Trophoblast cell (in vitro differentiated cells and primary cell): ENCODE data around the gene PDE10A.
"Not testable (repeated sequence)": the region's sequence is repeated elsewhere in the genome, so short reads cannot be mapped to it uniquely, and the experiment has no call there.

Experiments
- DNase-seq, 2 donors: peaks; one replicate each; pipeline ENCODE4 v3.0.0-alpha.2; 2016
- H2AFZ ChIP-seq: 2 replicates; pipeline ENCODE4 v1.6.1; 2013; ENCODE audit warnings: low read length, moderate library complexity, mild to moderate bottlenecking; ENCODE audit not compliant: insufficient read depth, poor library complexity
- H2AK5ac ChIP-seq: 2 replicates; pipeline ENCODE4 v1.6.1; 2013; ENCODE audit warnings: mild to moderate bottlenecking, low read length
- H2BK120ac ChIP-seq: 2 replicates; pipeline ENCODE4 v1.6.1; 2013; ENCODE audit warnings: low read length, mild to moderate bottlenecking, moderate library complexity; ENCODE audit not compliant: insufficient read depth, poor library complexity
- H2BK12ac ChIP-seq: 2 replicates; pipeline ENCODE4 v1.6.1; 2013; ENCODE audit warnings: mild to moderate bottlenecking, low read length, moderate library complexity
- H2BK5ac ChIP-seq: 2 replicates; pipeline ENCODE4 v1.6.1; 2013; ENCODE audit warnings: low read length, low read depth, moderate library complexity, mild to moderate bottlenecking; ENCODE audit not compliant: poor library complexity
- H3K14ac ChIP-seq: 2 replicates; pipeline ENCODE4 v1.6.1; 2013; ENCODE audit warnings: mild to moderate bottlenecking, low read length
- H3K18ac ChIP-seq: 2 replicates; pipeline ENCODE4 v1.6.1; 2013; ENCODE audit warnings: mild to moderate bottlenecking, low read length
- H3K23ac ChIP-seq: 2 replicates; pipeline ENCODE4 v1.6.1; 2013; ENCODE audit warnings: low read length
- H3K27ac ChIP-seq: 2 replicates; pipeline ENCODE4 v1.5.1; 2013; ENCODE audit warnings: low read depth, mild to moderate bottlenecking, inconsistent platforms, low read length, moderate library complexity
- H3K27me3 ChIP-seq: 2 replicates; pipeline ENCODE4 v1.6.1; 2013; ENCODE audit warnings: inconsistent platforms, mild to moderate bottlenecking, low read length, moderate library complexity; ENCODE audit not compliant: insufficient read depth
- H3K36me3 ChIP-seq, 2 experiments: 1 replicate in 1 of 2; 2 replicates in 1 of 2; pipeline ENCODE4 v1.6.1; 2013; ENCODE audit warnings: low read length in 2 of 2, mild to moderate bottlenecking in 2 of 2, moderate library complexity in 1 of 2; ENCODE audit not compliant: insufficient read depth in 2 of 2, control insufficient read depth in 1 of 2
- H3K4ac ChIP-seq: 2 replicates; pipeline ENCODE4 v1.6.1; 2013; ENCODE audit warnings: low read depth, mild to moderate bottlenecking, low read length, moderate library complexity
- H3K4me1 ChIP-seq, 2 experiments: 1 replicate in 1 of 2; 2 replicates in 1 of 2; pipeline ENCODE4 v1.6.1; 2013; ENCODE audit warnings: low read length in 2 of 2, mild to moderate bottlenecking in 2 of 2, moderate library complexity in 1 of 2; ENCODE audit not compliant: insufficient read depth in 2 of 2, control insufficient read depth in 1 of 2
- H3K4me2 ChIP-seq: 2 replicates; pipeline ENCODE4 v1.6.1; 2013; ENCODE audit warnings: inconsistent platforms, mild to moderate bottlenecking, low read length, moderate library complexity
- H3K4me3 ChIP-seq: 2 replicates; pipeline ENCODE4 v1.5.1; 2013; ENCODE audit warnings: mild to moderate bottlenecking, low read depth, low read length, inconsistent platforms
- H3K79me1 ChIP-seq: one replicate; pipeline ENCODE4 v1.6.1; 2013; ENCODE audit warnings: low read length
- H3K79me2 ChIP-seq: 2 replicates; pipeline ENCODE4 v1.6.1; 2013; ENCODE audit warnings: low read length, mild to moderate bottlenecking; ENCODE audit not compliant: control insufficient read depth, insufficient read depth, poor library complexity
- H3K9ac ChIP-seq: 2 replicates; pipeline ENCODE4 v1.6.1; 2013; ENCODE audit warnings: mild to moderate bottlenecking, low read length
- H3K9me3 ChIP-seq: 2 replicates; pipeline ENCODE4 v1.6.1; 2013; ENCODE audit warnings: low read depth, mild to moderate bottlenecking, control low read depth, inconsistent platforms, low read length; ENCODE audit not compliant: insufficient read depth
- H4K12ac ChIP-seq: 2 replicates; pipeline ENCODE4 v1.6.1; 2013; ENCODE audit warnings: low read depth, mild to moderate bottlenecking, low read length, moderate library complexity
- H4K8ac ChIP-seq: 2 replicates; pipeline ENCODE4 v1.6.1; 2013; ENCODE audit warnings: low read depth, mild to moderate bottlenecking, low read length, moderate library complexity
- H4K91ac ChIP-seq: one replicate; pipeline ENCODE4 v1.6.1; 2013; ENCODE audit warnings: low read depth, mild to moderate bottlenecking, low read length, moderate library complexity
- WGBS: extraction: QIAGEN DNeasy Blood & Tissue Kit; methylation state at CpG from one replicate; pipeline ENCODE4 v1.1.7; 2013; ENCODE audit warnings: missing lambda C conversion rate; ENCODE audit not compliant: insufficient read length, insufficient coverage; ENCODE audit errors: extremely low coverage; 5-methylcytosine and 5-hydroxymethylcytosine counted together

Gene PDE10A

DNA sequence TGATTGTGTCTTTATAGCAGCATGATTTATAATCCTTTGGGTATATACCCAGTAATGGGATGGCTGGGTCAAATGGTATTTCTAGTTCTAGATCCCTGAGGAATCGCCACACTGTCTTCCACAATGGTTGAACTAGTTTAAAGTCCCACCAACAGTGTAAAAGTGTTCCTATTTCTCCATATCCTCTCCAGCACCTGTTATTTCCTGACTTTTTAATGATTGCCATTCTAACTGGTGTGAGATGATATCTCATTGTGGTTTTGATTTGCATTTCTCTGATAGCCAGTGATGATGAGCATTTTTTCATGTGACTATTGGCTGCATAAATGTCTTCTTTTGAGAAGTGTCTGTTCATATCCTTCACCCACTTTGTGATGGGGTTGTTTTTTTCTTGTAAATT, 54.5 kb downstream of the PDE10A start:
- H3K36me3 ChIP-seq, H3K4ac ChIP-seq, H3K79me2 ChIP-seq, H3K9me3 ChIP-seq, H2AK5ac ChIP-seq, H3K23ac ChIP-seq, H2BK120ac ChIP-seq, H3K9ac ChIP-seq, H3K4me3 ChIP-seq, H2BK5ac ChIP-seq, H3K4me1 ChIP-seq, H3K27ac ChIP-seq, H3K79me1 ChIP-seq, H2BK12ac ChIP-seq, H3K14ac ChIP-seq, DNase-seq, H3K4me2 ChIP-seq, H3K27me3 ChIP-seq, H3K18ac ChIP-seq, H4K8ac ChIP-seq, H4K12ac ChIP-seq, H2AFZ ChIP-seq, H4K91ac ChIP-seq: not testable (repeated sequence)
- WGBS = no CpG with 5 or more reads among the region's 1 CpG

- Histone ChIP-seq H3K4ac (no peak overlapping the region), H4K12ac (no peak overlapping the region), H2BK5ac (no peak overlapping the region), H3K79me2 (no peaks in the 10 kb centered on the region), H3K4me2 (no peak overlapping the region), H3K4me3 (no peak overlapping the region), H3K27ac (no peak overlapping the region), H3K4me1 (peaks cover 0 to 7% of the 10 kb centered on the region in 2 experiments), H3K27me3 (no peaks in the 10 kb centered on the region), H3K9ac (no peak overlapping the region), H2BK120ac (no peak overlapping the region), H3K36me3 (no peaks in the 10 kb centered on the region), H4K91ac (no peak overlapping the region), H2AFZ (no peak overlapping the region), H2BK12ac (no peak overlapping the region), H3K18ac (no peak overlapping the region), H3K9me3 (no peaks in the 10 kb centered on the region), H3K79me1 (no peaks in the 10 kb centered on the region), H4K8ac (no peak overlapping the region), H3K23ac (no peak overlapping the region), H2AK5ac (no peak overlapping the region), H3K14ac (no peak overlapping the region)
- no CpG with 5 or more reads among the region's 3 CpGs for WGBS
- DNase-seq = peak in 1 of 2 donors; percentile 78
Observed at GRCh38 chr6:165606740-165607008, 56.4 kb downstream of the PDE10A start.

DNA sequence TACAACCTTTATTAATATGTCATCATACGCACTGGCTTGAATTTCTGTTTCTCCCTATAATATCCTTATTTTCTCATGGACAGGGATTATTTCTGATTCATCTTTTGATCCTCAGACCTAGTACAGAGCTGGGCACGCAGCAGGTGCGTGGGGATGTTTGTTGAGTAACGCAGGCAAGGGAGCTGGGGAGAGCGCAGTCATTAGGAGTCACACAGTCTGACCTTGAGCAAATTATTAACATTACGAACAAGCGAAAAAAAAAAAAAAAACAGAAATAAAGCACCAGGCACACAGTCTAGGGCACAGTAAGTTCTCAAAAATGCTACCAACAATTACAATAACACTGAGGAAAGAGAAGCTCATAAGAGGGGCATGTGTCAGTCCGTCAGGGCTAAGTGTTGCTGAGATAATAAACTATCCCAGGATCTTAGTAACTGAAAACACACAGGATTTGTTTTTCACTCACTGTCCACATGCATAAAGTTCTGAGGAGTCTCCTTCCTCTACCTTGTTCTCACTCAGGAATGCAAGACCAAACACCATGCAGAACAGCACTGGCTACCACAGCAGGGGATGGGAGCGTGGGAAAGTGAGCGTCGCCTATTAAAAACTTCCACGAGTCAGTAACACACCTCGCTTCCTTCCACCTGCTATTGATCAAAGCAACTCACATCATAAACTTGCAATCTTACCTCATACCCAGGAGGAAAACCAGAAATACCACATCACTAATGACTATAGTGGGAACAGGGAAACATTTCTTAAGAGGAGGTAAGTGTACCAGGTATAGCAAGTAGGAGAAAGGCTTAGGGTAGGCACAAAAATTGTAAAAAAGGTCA, 56.9 kb downstream of the PDE10A start:
- no peak overlapping the region for H3K18ac ChIP-seq
- no CpG with 5 or more reads among the region's 13 CpGs for WGBS
- no peak overlapping the region for H2BK12ac ChIP-seq
- no peak overlapping the region for H3K4me2 ChIP-seq
- peaks cover 0 to 7% of the 10 kb centered on the region in 2 experiments for H3K4me1 ChIP-seq
- H4K91ac ChIP-seq = no peak overlapping the region
- H2BK120ac ChIP-seq = no peak overlapping the region
- peak; percentile 76 to 93 for DNase-seq
- no peak overlapping the region for H3K4me3 ChIP-seq
- no peak overlapping the region for H2AFZ ChIP-seq
- H4K12ac ChIP-seq = no peak overlapping the region
- no peaks in the 10 kb centered on the region for H3K27me3 ChIP-seq
- H3K4ac ChIP-seq = no peak overlapping the region
- H3K27ac ChIP-seq = no peak overlapping the region
- H3K23ac ChIP-seq = no peak overlapping the region
- no peaks in the 10 kb centered on the region for H3K36me3 ChIP-seq
- no peak overlapping the region for H4K8ac ChIP-seq
- H3K9ac ChIP-seq = no peak overlapping the region
- H3K79me1 ChIP-seq = no peaks in the 10 kb centered on the region
- H3K79me2 ChIP-seq = no peaks in the 10 kb centered on the region
- H3K9me3 ChIP-seq = no peaks in the 10 kb centered on the region
- H3K14ac ChIP-seq = no peak overlapping the region
- H2AK5ac ChIP-seq = no peak overlapping the region
- H2BK5ac ChIP-seq = no peak overlapping the region

DNA sequence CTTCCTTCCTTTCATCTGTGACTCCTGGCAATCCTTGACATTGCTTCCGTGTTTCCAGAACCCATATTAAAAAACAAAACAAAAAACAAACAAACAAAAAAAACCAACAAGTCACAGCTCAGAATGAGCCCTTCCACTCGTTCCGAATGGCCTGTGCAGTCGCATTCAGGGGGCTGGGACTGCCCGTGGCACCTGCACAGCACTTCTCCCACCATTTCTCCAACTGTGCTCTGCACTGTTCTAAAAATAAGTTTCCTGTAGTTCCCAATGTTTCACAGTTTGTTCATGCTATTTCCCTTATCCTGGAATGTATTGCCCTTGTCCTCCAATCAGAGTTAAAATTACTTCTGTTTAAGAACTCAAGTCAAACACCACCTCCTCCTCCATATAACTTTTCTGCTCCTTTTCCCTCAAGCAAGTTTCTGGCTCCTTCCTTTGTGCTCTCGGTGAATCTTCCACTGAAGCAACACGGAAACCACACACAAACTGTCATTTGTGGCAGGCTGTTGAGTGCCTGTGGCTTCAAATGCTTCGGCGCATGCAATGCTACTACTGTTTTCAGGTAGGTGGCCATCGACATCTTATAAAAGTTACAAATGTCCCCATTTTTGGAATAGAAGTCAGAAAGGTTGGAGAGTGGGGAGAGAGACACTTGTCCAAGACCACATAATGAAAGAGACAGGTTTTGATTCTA, 57.7 kb downstream of the PDE10A start:
- no CpG with 5 or more reads among the region's 10 CpGs for WGBS
- no peak overlapping the region for H3K27ac ChIP-seq
- H3K36me3 ChIP-seq = no peaks in the 10 kb centered on the region
- H3K18ac ChIP-seq = no peak overlapping the region
- H2BK5ac ChIP-seq = no peak overlapping the region
- H2BK120ac ChIP-seq = no peak overlapping the region
- H3K4me3 ChIP-seq = no peak overlapping the region
- no peaks in the 10 kb centered on the region for H3K27me3 ChIP-seq
- DNase-seq = no peak
- no peak overlapping the region for H3K14ac ChIP-seq
- no peak overlapping the region for H3K4ac ChIP-seq
- H2BK12ac ChIP-seq = no peak overlapping the region
- no peak overlapping the region for H3K4me2 ChIP-seq
- no peak overlapping the region for H3K9ac ChIP-seq
- no peaks in the 10 kb centered on the region for H3K9me3 ChIP-seq
- H4K12ac ChIP-seq = no peak overlapping the region
- no peak overlapping the region for H3K23ac ChIP-seq
- no peak overlapping the region for H4K91ac ChIP-seq
- H2AFZ ChIP-seq = no peak overlapping the region
- no peaks in the 10 kb centered on the region for H3K79me2 ChIP-seq
- no peak overlapping the region for H2AK5ac ChIP-seq
- H3K79me1 ChIP-seq = no peaks in the 10 kb centered on the region
- H4K8ac ChIP-seq = no peak overlapping the region
- H3K4me1 ChIP-seq = peaks cover 0 to 10% of the 10 kb centered on the region in 2 experiments
